Measurements from ENCODE around the gene RYR1.
A peak's percentile ranks its signal among the peaks of the same experiment; 100 is the strongest.

The RYR1 gene

DNA sequence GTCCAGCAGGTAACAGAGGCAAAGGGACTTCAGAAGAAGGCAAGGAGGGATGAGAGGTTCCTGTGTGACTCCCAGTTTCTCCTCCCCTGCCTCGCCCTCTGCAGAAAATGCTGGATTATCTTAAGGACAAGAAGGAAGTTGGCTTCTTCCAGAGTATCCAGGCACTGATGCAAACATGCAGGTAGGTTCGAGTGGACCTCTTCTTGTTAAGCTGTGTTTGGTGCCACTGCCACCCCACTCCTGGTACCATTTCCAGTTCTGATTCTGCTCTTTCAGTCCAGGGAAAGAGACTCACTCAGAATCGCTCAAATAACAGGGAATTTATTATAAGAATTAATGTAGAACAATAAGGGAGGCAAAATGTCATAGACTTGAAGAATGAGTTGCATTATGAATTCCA, 101.7 kb downstream of the RYR1 start:
- no peak for DNase-seq (ENCODE audit: low read depth)
- Histone ChIP-seq H3K4me1 (ENCODE audit: control insufficient read depth, insufficient read depth, low read length) (peaks cover 22% of the 10 kb centered on the region), H3K36me3 (ENCODE audit: control insufficient read depth, insufficient read depth, low read length, severe bottlenecking) (no peaks in the 10 kb centered on the region), H3K27me3 (replicated peaks; ENCODE audit: control insufficient read depth, insufficient read depth, low read length) (peaks cover 8% of the 10 kb centered on the region), H3K9ac (ENCODE audit: low read length) (no peak overlapping the region), H3K4me3 (ENCODE audit: low read length) (peak overlapping the region; percentile 8), H3K9me3 (ENCODE audit: control insufficient read depth, low read length) (peaks cover 16% of the 10 kb centered on the region)

DNA sequence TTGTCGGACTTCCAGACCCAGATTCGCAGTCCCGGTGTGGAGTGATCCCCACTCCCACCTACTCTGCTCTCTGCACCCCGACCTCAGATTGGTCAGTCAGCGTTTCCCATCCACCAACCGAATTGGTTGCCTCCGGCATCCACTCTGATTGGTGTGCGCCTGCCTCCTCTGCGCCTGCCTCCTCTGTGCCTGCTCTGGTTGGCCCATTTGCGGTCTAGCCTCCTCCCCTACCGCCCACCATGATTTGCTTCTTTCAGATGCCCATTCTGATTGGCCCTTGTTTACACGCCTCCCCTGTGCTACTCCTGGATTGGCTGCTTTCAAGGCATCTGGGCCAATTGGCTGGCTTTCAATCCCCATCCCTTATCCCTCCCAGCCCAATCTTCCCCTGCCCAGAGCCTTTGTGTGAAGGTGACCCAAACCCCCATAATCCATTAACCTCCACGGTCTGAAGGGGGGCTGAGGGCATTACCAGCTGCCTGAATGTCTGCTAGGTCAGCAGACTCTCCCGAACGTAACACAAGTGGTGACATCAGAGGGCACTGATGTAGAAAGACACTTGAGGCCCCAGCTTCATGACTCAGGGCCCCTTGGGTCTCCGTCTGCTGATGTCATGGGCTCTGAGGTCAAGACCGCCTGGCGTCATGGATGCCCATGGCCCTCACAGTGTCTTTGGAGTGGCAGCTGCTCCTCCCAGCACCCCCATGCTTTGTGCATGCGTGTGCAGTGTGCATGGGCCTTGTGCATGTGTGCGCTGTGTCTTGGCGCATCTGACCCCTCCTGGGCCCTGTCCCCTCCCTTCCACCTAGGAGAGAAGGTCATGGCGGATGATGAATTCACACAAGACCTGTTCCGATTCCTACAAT, 103.8 kb downstream of the RYR1 start:
- no peak overlapping the region for H3K9ac ChIP-seq (ENCODE audit: low read length)
- DNase-seq (ENCODE audit: low read depth), result no peak
- no peaks in the 10 kb centered on the region for H3K36me3 ChIP-seq (ENCODE audit: control insufficient read depth, insufficient read depth, low read length, severe bottlenecking)
- H3K4me1 ChIP-seq (ENCODE audit: control insufficient read depth, insufficient read depth, low read length), result peaks cover 22% of the 10 kb centered on the region
- H3K4me3 ChIP-seq (ENCODE audit: low read length), result no peak overlapping the region
- peaks cover 4% of the 10 kb centered on the region for H3K27me3 ChIP-seq (replicated peaks; ENCODE audit: control insufficient read depth, insufficient read depth, low read length)
- H3K9me3 ChIP-seq (ENCODE audit: control insufficient read depth, low read length), result peaks cover 16% of the 10 kb centered on the region

- H3K36me3 ChIP-seq (ENCODE audit: control insufficient read depth, insufficient read depth, low read length, severe bottlenecking), result no peaks in the 10 kb centered on the region
- DNase-seq (ENCODE audit: low read depth), result peak; percentile 29
- H3K27me3 ChIP-seq (replicated peaks; ENCODE audit: control insufficient read depth, insufficient read depth, low read length), result peaks cover 4% of the 10 kb centered on the region
- peaks cover 22% of the 10 kb centered on the region for H3K4me1 ChIP-seq (ENCODE audit: control insufficient read depth, insufficient read depth, low read length)
- H3K9ac ChIP-seq (ENCODE audit: low read length), result no peak overlapping the region
- H3K9me3 ChIP-seq (ENCODE audit: control insufficient read depth, low read length), result peaks cover 16% of the 10 kb centered on the region
- no peak overlapping the region for H3K4me3 ChIP-seq (ENCODE audit: low read length)
These were observed 104.9 kb downstream of the RYR1 start for GRCh38 chr19:38538386-38538785.

DNA sequence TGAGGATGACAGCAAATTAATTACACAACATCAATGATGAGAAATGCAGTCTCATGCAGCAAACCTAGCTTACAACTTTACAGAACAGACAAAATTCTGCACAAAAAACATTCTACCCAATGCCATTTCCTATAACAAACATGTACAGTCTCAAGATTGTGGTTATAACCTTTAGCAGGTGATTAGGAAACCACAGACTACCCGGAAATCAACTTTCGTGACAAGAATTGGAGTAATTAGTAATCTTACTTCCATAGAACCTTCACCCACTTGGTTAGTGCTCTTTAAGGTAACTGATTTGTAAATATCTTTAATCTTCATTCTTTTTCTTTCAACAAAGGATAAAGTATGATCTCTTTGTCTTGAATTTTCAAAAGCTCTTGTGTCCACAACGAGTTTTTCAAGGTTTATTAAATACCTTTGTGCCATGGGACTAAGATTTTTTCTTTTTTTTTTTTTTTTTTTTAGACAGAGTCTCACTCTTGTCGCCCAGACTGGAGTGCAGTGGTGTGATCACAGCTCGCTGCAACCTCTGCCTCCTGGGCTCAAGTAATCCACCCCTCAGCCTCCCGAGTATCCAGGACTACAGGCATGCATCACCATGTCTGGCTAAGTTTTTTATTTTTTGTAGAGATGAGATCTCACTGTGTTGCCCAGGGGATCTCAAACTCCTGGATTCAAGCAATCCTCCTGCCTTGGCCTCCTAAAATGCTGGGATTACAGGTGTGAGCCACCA, 105.5 kb downstream of the RYR1 start:
- Histone ChIP-seq H3K4me1 (ENCODE audit: control insufficient read depth, insufficient read depth, low read length) (peaks cover 25% of the 10 kb centered on the region), H3K9ac (ENCODE audit: low read length) (no peak overlapping the region), H3K36me3 (ENCODE audit: control insufficient read depth, insufficient read depth, low read length, severe bottlenecking) (no peaks in the 10 kb centered on the region), H3K27me3 (replicated peaks; ENCODE audit: control insufficient read depth, insufficient read depth, low read length) (peaks cover 4% of the 10 kb centered on the region), H3K4me3 (ENCODE audit: low read length) (no peak overlapping the region), H3K9me3 (ENCODE audit: control insufficient read depth, low read length) (peaks cover 16% of the 10 kb centered on the region)
- no peak for DNase-seq (ENCODE audit: low read depth)

DNA sequence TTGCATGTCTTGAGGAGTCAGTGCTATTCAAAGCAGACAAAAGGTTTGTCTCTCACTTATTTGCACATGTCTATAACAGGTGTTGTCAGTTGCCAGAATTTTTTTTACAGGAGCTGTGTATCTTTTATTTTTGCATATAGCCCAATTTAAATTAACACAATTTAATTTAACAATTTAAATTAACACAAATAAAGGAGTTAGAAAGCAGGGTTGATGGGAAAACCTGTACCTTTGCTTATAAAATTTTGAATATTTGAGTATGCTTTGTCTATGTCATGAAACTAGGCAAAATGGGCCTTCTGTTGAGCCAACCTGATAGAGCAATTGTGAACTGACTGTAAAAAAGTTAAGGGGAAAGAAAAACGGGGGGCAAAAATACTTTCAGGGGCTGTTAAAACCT, 106.3 kb downstream of the RYR1 start:
- Histone ChIP-seq H3K4me3 (ENCODE audit: low read length) (no peak overlapping the region), H3K4me1 (ENCODE audit: control insufficient read depth, insufficient read depth, low read length) (peaks cover 33% of the 10 kb centered on the region), H3K9ac (ENCODE audit: low read length) (no peak overlapping the region), H3K9me3 (ENCODE audit: control insufficient read depth, low read length) (peaks cover 11% of the 10 kb centered on the region), H3K36me3 (ENCODE audit: control insufficient read depth, insufficient read depth, low read length, severe bottlenecking) (no peaks in the 10 kb centered on the region), H3K27me3 (replicated peaks; ENCODE audit: control insufficient read depth, insufficient read depth, low read length) (peaks cover 4% of the 10 kb centered on the region)
- DNase-seq (ENCODE audit: low read depth), result no peak

DNA sequence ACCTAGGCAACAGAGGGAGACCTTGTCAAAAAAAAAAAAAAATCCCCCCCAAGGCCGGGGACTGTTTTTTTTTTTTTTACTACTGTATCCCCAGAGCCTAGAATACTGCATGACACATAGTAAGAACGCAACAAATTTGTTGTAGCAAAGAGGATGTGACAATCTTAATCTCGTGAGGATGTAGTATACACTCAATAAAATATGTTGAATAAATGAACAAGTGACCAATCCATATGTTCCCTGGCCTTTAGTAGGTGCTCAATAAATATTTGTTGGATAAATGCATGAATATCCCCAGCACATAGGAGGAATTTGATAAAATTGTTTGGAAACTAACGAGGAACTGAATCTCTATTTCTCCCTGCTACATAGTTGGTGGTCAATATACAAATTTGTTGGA, 108.5 kb downstream of the RYR1 start:
- H3K9ac ChIP-seq (ENCODE audit: low read length), result no peak overlapping the region
- no peaks in the 10 kb centered on the region for H3K9me3 ChIP-seq (ENCODE audit: control insufficient read depth, low read length)
- no peak overlapping the region for H3K4me3 ChIP-seq (ENCODE audit: low read length)
- no peak for DNase-seq (ENCODE audit: low read depth)
- H3K27me3 ChIP-seq (replicated peaks; ENCODE audit: control insufficient read depth, insufficient read depth, low read length), result no peaks in the 10 kb centered on the region
- H3K4me1 ChIP-seq (ENCODE audit: control insufficient read depth, insufficient read depth, low read length), result peaks cover 46% of the 10 kb centered on the region
- H3K36me3 ChIP-seq (ENCODE audit: control insufficient read depth, insufficient read depth, low read length, severe bottlenecking), result no peaks in the 10 kb centered on the region

DNA sequence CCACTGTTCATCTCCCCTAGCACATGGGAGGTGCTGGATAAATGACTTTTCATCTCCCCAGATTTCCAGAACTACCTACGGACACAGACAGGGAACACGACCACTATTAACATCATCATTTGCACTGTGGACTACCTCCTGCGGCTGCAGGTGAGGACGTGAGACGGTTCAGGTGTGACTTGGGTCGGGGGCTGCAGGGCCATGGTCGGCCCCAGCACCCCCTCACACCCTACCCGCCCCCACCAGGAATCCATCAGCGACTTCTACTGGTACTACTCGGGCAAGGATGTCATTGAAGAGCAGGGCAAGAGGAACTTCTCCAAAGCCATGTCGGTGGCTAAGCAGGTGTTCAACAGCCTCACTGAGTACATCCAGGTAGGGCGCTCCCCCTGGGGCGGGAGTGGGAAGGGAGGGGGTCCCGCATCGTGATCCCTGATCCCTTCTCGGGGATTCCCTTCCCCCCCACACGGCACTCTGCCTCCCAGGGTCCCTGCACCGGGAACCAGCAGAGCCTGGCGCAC, 109.9 kb downstream of the RYR1 start:
- Histone ChIP-seq H3K9ac (ENCODE audit: low read length) (no peak overlapping the region), H3K4me3 (ENCODE audit: low read length) (peak overlapping the region; percentile 44), H3K4me1 (ENCODE audit: control insufficient read depth, insufficient read depth, low read length) (peaks cover 42% of the 10 kb centered on the region), H3K36me3 (ENCODE audit: control insufficient read depth, insufficient read depth, low read length, severe bottlenecking) (no peaks in the 10 kb centered on the region), H3K9me3 (ENCODE audit: control insufficient read depth, low read length) (no peaks in the 10 kb centered on the region), H3K27me3 (replicated peaks; ENCODE audit: control insufficient read depth, insufficient read depth, low read length) (peaks cover 4% of the 10 kb centered on the region)
- DNase-seq (ENCODE audit: low read depth), result no peak

DNA sequence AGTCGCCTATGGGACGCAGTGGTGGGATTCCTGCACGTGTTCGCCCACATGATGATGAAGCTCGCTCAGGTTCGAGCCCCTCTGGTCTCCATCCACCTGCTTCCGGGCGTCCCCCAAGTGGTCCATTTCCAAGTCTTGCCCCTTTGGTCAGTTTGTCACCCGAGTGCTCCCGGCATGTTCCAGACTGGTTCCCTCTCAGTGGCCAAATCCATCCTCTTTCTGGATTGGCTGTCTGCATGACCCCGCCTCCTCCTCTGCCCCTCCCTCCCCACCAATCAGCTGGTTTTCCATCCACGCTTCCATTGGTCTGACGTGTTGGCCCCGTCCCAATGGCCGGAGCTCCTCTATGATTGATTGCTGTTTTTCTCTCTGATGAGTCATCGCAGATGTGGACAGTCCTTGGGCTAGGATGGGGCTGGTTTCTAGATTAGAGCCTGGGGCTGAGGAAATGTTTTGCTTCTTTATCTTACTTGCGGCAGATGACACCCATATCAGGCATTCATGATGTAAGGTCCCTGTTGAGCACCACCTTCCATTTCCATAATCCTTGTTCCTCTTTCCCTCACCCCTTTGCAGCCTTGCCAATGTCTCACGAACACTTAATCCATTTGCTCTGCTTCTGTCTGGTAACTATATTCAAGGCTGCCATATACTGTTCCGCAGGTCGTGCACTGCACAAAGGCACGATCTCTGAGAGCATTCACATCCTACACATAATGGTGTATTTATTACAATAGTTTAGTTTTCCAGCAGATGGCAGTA, 110.5 kb downstream of the RYR1 start:
- Histone ChIP-seq H3K9ac (ENCODE audit: low read length) (peak overlapping the region; percentile 64), H3K36me3 (ENCODE audit: control insufficient read depth, insufficient read depth, low read length, severe bottlenecking) (no peaks in the 10 kb centered on the region), H3K27me3 (replicated peaks; ENCODE audit: control insufficient read depth, insufficient read depth, low read length) (peaks cover 11% of the 10 kb centered on the region), H3K4me1 (ENCODE audit: control insufficient read depth, insufficient read depth, low read length) (peaks cover 35% of the 10 kb centered on the region), H3K9me3 (ENCODE audit: control insufficient read depth, low read length) (no peaks in the 10 kb centered on the region), H3K4me3 (ENCODE audit: low read length) (peak overlapping the region; percentile 58)
- DNase-seq (ENCODE audit: low read depth), result peak; percentile 32

DNA sequence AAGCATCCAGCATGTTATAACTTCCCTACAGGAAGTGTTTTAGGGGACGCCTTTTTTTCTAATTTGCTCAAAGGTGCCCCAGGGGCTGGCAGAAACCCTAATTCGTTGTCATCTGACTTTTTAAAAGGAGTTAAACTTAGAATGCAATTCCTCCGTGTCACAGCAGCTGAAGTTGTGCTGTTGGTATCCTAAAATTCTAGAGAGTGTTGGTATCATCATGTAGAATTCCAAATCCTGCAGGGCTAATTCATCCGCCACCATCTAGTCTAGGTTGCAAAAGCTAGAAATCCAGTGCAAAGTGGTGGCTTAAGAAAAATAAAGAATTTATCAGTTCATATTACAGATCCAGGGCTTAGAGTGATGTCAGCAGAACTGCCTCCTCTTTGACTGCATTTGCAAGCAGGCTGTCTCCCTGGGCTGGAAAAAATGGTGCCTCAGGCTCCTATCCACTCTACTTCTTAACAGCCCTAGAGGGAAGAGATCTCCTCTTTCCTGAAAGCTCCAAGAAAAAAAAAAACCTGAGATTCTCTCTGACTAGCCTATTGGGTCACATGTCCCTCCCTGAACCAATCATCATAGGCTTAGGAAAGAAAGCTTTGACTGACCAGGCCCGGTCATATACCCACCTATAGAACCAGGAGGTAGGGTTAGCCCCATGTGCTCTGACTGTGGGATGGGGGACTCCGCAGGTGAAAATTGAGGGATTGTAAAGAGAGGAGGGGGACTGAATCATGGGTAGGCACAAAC, 111.3 kb downstream of the RYR1 start:
- Histone ChIP-seq H3K4me3 (ENCODE audit: low read length) (peak overlapping the region; percentile 58), H3K4me1 (ENCODE audit: control insufficient read depth, insufficient read depth, low read length) (peaks cover 28% of the 10 kb centered on the region), H3K27me3 (replicated peaks; ENCODE audit: control insufficient read depth, insufficient read depth, low read length) (peaks cover 14% of the 10 kb centered on the region), H3K9me3 (ENCODE audit: control insufficient read depth, low read length) (no peaks in the 10 kb centered on the region), H3K36me3 (ENCODE audit: control insufficient read depth, insufficient read depth, low read length, severe bottlenecking) (no peaks in the 10 kb centered on the region), H3K9ac (ENCODE audit: low read length) (peak overlapping the region; percentile 64)
- DNase-seq (ENCODE audit: low read depth), result peak; percentile 85

DNA sequence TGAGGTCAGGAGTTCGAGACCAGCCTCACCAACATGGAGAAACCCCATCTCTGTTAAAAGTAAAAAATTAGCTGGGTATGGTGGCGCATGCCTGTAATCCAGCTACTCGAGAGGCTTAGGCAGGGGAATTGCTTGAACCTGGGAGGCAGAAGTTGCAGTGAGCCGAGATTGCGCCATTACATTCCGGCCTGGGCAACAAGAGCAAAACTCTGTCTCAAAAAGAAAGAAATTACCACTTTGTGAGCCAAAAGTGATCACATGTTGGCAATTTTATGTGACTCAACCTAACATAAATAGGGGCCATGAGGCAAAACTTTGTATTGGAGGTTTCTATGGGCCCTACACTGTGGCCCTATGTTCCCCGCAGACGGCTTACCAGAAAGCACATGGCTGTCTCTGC, 112.1 kb downstream of the RYR1 start:
- Histone ChIP-seq H3K9me3 (ENCODE audit: control insufficient read depth, low read length) (no peaks in the 10 kb centered on the region), H3K9ac (ENCODE audit: low read length) (no peak overlapping the region), H3K4me1 (ENCODE audit: control insufficient read depth, insufficient read depth, low read length) (peaks cover 25% of the 10 kb centered on the region), H3K4me3 (ENCODE audit: low read length) (peak overlapping the region; percentile 17), H3K36me3 (ENCODE audit: control insufficient read depth, insufficient read depth, low read length, severe bottlenecking) (no peaks in the 10 kb centered on the region), H3K27me3 (replicated peaks; ENCODE audit: control insufficient read depth, insufficient read depth, low read length) (peaks cover 14% of the 10 kb centered on the region)
- DNase-seq (ENCODE audit: low read depth), result no peak

All from adipocyte (in vitro differentiated cells).